Gastroesophageal sphincter (tissue), 4 donors: Measurements from ENCODE around the gene OR14J1. TPM values are rescaled to one million over a fixed set of nuclear protein-coding genes. Genes with fewer than 3 reads are reported as not detected.

Source experiments
- ATAC-seq: fragments of 150-250 bp; one replicate; pipeline ENCODE4 v1.9.1; 2016; ENCODE audit warnings: mild to moderate bottlenecking, moderate library complexity
- H3K27ac ChIP-seq, 4 donors: fragments of 200-600 bp; sonication (generic) in 3 of 4; 1 replicate in 3 of 4; 2 replicates in 1 of 4; pipeline ENCODE4 v1.5.1; 2016 to 2019
- H3K27me3 ChIP-seq: fragments of 200-600 bp; sonication (generic); one replicate; pipeline ENCODE4 v1.5.1; 2019
- H3K36me3 ChIP-seq, 2 donors: fragments of 200-600 bp; sonication (generic); one replicate each; pipeline ENCODE4 v1.5.1; 2019; ENCODE audit warnings: control low read depth in 1 of 2
- H3K4me1 ChIP-seq, 3 donors: fragments of 200-600 bp; sonication (generic); 1 replicate in 2 of 3; 2 replicates in 1 of 3; pipeline ENCODE4 v1.5.1; 2016 to 2019; ENCODE audit warnings: control low read depth in 2 of 3
- H3K4me3 ChIP-seq, 2 donors: fragments of 200-600 bp; sonication (generic); one replicate each; pipeline ENCODE4 v1.5.1; 2019; ENCODE audit warnings: mild to moderate bottlenecking in 1 of 2, moderate library complexity in 1 of 2
- H3K9me3 ChIP-seq, 3 donors: fragments of 200-600 bp; sonication (generic); one replicate each; pipeline ENCODE4 v1.5.1; 2017 to 2019; ENCODE audit warnings: control low read depth in 2 of 3
- EP300 ChIP-seq: sonication (generic); formaldehyde crosslinking; IDR thresholded peaks from one replicate; pipeline ENCODE4 v1.6.1; 2017; ENCODE audit warnings: antibody characterized with exemption, mild to moderate bottlenecking
- POLR2A ChIP-seq, 2 donors: fragments of 450-650 bp; IDR thresholded peaks; one replicate each; pipeline ENCODE4 v1.6.1; 2017; ENCODE audit warnings: antibody characterized with exemption in 2 of 2, mild to moderate bottlenecking in 2 of 2, moderate library complexity in 1 of 2
- POLR2AphosphoS5 ChIP-seq: sonication (generic); formaldehyde crosslinking; IDR thresholded peaks from one replicate; pipeline ENCODE4 v1.6.1; 2017; ENCODE audit warnings: antibody characterized with exemption
- WGBS, 2 donors: methylation state at CpG; one replicate each; pipeline ENCODE4 v1.1.5; 2018; ENCODE audit warnings: low coverage in 1 of 2; 5-methylcytosine and 5-hydroxymethylcytosine counted together
- total RNA-seq, 4 donors: library from RNA; depleted of rRNA; stranded (reverse); fragments of >200 nt; gene quantifications; one replicate each; pipeline ENCODE4 v1.1.0, GENCODE V29; 2016
- TF ChIP-seq, protein P1 (sequence below), 4 experiments: fragments of 200-600 bp in 2 of 4; fragments of 450-650 bp in 2 of 4; sonication (generic) in 1 of 4; IDR thresholded peaks; one replicate each; pipeline ENCODE4 v1.5.1; 2017 to 2019; ENCODE audit warnings: antibody characterized with exemption in 4 of 4, mild to moderate bottlenecking in 2 of 4, moderate library complexity in 2 of 4

Gene OR14J1, protein sequence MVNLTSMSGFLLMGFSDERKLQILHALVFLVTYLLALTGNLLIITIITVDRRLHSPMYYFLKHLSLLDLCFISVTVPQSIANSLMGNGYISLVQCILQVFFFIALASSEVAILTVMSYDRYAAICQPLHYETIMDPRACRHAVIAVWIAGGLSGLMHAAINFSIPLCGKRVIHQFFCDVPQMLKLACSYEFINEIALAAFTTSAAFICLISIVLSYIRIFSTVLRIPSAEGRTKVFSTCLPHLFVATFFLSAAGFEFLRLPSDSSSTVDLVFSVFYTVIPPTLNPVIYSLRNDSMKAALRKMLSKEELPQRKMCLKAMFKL
- total RNA-seq, result not detected

DNA sequence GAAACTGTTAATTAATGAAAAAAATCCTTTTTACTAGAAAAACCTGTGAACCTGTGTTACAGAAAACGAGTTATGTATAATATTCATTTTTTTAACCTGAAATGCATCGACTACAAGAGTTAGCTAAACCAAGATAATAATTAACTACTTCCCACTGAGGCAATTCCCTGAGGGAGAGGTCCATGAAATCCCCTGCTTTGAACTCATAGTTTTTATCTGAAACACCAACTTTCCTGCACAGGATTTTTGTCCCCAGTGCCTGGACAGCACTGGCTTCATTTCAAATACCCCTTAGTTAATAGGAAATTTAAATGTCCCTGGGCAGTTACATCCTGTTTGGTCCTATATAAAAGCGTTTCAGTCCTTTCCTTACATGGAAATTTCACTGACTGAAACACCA is at the start of gene OR14J1:
TSS of gene OR14J1 (plus strand) at position 386 of the 400 bp plus-strand sequence. CDS start 4,989 bp downstream, outside the sequence.
- Histone ChIP-seq H3K27ac (no peak within 1 kb of the TSS), H3K36me3 (no peaks in the 10 kb centered on the region), H3K4me1 (no peaks in the 10 kb centered on the region), H3K4me3 (no peak within 1 kb of the TSS), H3K27me3 (no peaks in the 10 kb centered on the region), H3K9me3 (no peaks in the 10 kb centered on the region)
- WGBS, 2 donors, result 70 to 74% methylated on average over 3 of the region's 3 CpGs
- ATAC-seq, result no peak
- TF ChIP-seq POLR2A (IDR thresholded peaks at IDR 0.05) (no peak), EP300 (no peak), POLR2AphosphoS5 (no peak)
- TF ChIP-seq, protein P1, sequence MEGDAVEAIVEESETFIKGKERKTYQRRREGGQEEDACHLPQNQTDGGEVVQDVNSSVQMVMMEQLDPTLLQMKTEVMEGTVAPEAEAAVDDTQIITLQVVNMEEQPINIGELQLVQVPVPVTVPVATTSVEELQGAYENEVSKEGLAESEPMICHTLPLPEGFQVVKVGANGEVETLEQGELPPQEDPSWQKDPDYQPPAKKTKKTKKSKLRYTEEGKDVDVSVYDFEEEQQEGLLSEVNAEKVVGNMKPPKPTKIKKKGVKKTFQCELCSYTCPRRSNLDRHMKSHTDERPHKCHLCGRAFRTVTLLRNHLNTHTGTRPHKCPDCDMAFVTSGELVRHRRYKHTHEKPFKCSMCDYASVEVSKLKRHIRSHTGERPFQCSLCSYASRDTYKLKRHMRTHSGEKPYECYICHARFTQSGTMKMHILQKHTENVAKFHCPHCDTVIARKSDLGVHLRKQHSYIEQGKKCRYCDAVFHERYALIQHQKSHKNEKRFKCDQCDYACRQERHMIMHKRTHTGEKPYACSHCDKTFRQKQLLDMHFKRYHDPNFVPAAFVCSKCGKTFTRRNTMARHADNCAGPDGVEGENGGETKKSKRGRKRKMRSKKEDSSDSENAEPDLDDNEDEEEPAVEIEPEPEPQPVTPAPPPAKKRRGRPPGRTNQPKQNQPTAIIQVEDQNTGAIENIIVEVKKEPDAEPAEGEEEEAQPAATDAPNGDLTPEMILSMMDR (IDR thresholded peaks at IDR 0.05), result no peak

DNA sequence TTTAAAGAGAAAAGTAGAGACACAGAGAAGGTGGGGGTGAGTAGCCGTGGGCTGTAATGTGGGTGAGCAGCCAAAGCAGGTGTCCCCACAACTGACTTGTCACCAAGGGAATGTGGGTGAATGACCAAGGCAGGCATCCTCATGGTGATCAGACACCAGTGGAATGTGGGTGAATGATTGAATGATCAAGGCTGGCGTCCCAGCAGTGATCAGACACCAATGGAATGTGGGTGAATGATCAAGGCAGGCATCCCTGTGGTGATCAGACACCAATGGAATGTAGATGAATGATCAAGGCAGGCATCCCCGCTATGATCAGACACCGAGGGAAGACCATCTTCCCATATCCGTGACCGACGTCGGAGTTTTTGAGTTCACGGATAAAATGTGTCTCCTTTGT is 49.8 kb upstream of the OR14J1 start:
- Histone ChIP-seq H3K27ac (no peak overlapping the region), H3K27me3 (no peaks in the 10 kb centered on the region), H3K36me3 (no peaks in the 10 kb centered on the region), H3K4me1 (no peaks in the 10 kb centered on the region), H3K4me3 (no peak overlapping the region), H3K9me3 (peaks cover 0 to 19% (median 0%) of the 10 kb centered on the region in 3 donors)
- ATAC-seq, result no peak
- 86 to 92% methylated on average over 9 of the region's 9 CpGs for WGBS, 2 donors
- TF ChIP-seq, protein P1 (IDR thresholded peaks at IDR 0.05), result no peak
- TF ChIP-seq POLR2A (IDR thresholded peaks at IDR 0.05) (no peak), EP300 (no peak), POLR2AphosphoS5 (no peak)

DNA sequence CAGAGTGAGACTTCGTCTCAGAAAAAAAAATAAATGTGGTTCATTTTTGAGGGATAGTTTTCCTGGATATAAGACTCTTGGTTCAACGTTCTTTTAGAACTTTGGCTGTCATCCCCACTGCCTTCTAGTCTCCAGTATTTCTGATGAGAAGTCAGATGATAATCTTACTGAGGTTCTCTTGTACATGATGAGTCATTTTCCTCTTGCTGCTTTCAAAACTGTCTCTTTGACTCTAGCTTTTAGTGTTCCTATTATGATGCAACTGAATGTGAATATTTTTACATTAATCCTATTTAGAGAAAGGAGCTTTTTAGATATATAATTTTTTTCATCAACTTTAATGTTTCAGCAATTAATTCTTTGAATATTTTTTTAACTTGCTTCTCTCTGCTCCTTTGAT is 46.0 kb upstream of the OR14J1 start:
- Histone ChIP-seq H3K4me3 (no peak overlapping the region), H3K27ac (no peak overlapping the region), H3K36me3 (no peaks in the 10 kb centered on the region), H3K4me1 (no peaks in the 10 kb centered on the region), H3K9me3 (peaks cover 0 to 19% (median 0%) of the 10 kb centered on the region in 3 donors), H3K27me3 (no peaks in the 10 kb centered on the region)
- WGBS, 2 donors, result 71 to 86% methylated on average over 1 to 2 of the region's 2 CpGs
- ATAC-seq, result no peak
- TF ChIP-seq, protein P1 (IDR thresholded peaks at IDR 0.05), result no peak

DNA sequence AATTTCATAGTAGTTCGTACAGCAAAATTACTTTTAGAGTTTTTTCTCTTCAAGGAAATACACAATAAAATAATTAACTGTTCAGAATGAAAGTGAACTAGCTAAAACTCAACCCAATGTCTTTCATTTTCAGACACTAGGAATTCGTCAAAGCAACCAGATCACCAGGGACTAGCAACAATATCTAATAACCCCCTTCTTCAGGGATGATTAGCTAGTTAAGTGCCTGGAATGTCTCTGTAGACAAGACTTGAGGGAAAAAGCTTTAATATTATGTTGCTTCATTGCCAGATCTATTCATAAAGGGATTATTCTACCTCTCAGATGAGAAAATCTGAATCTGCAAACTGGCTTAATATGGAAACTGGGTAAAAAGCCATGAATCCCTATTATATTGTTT is 41.8 kb upstream of the OR14J1 start:
- no peaks in the 10 kb centered on the region for H3K27me3 ChIP-seq
- ATAC-seq, result no peak
- peaks cover 0 to 8% (median 0%) of the 10 kb centered on the region in 3 donors for H3K9me3 ChIP-seq
- H3K36me3 ChIP-seq, result no peaks in the 10 kb centered on the region
- 54 to 67% methylated on average over 2 of the region's 2 CpGs for WGBS, 2 donors
- H3K4me1 ChIP-seq, result no peaks in the 10 kb centered on the region
- H3K4me3 ChIP-seq, result no peak overlapping the region
- no peak for TF ChIP-seq EP300
- TF ChIP-seq, protein P1 (IDR thresholded peaks at IDR 0.05), result no peak
- no peak for TF ChIP-seq POLR2AphosphoS5
- TF ChIP-seq POLR2A (IDR thresholded peaks at IDR 0.05), result no peak
- no peak overlapping the region for H3K27ac ChIP-seq

DNA sequence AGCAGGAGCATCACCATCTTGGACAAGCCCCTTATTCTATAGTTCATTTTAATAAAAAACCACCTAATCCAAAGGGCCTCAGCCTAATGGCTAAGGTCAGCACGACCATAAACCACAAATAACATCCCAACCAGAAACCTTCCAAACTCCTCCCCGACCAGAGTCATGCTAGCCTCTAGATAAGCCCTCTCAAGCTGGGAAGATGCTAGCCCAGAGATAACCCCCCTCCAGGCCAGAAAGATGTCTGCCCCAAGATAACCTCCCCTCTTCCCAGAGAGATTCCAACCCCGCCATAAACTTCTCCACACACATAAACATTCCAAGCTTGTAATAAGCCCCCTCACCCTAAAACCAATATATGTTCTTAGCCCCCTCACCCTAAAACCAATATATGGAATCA is 38.5 kb upstream of the OR14J1 start:
- H3K4me1 ChIP-seq, result no peaks in the 10 kb centered on the region
- TF ChIP-seq POLR2AphosphoS5 (no peak), EP300 (no peak), POLR2A (IDR thresholded peaks at IDR 0.05) (no peak)
- TF ChIP-seq, protein P1 (IDR thresholded peaks at IDR 0.05), result no peak
- H3K4me3 ChIP-seq, result no peak overlapping the region
- H3K36me3 ChIP-seq, result no peaks in the 10 kb centered on the region
- 39 to 73% methylated on average over 2 to 3 of the region's 3 CpGs for WGBS, 2 donors
- no peak overlapping the region for H3K27ac ChIP-seq
- H3K9me3 ChIP-seq, result no peaks in the 10 kb centered on the region
- no peak for ATAC-seq
- H3K27me3 ChIP-seq, result no peaks in the 10 kb centered on the region
